ENCODE data around the gene DNAH5.

- TF ChIP-seq CTCF (conservative IDR thresholded peaks at IDR 0.05), result no peak
- TF ChIP-seq EZH2 (IDR thresholded peaks at IDR 0.05; ENCODE audit: low read depth), result no peak
Measured at GRCh38 chr5:13735691-13736090, 208.8 kb downstream of the DNAH5 start.

Data from PC-9 (cell line).